A673 (cell line): ENCODE data around the gene RER1. TPM values are rescaled to one million over a fixed set of nuclear protein-coding genes. Genes with fewer than 3 reads are reported as not detected.

Experiments
- BruUV-seq: library from RNA; stranded (reverse); fragments of 400-500 nt; replicated peaks from 2 replicates; lab custom pipeline; 2021; lab: Mats Ljungman, UMichigan
- CTCF ChIA-PET: fragments of 300-600 bp; sonication (Branson Sonifier 250); formaldehyde crosslinking; loops from one replicate; lab custom pipeline; 2022; ENCODE audit warnings: antibody characterized with exemption; lab: Charles Lee
- POLR2A ChIA-PET: fragments of 300-600 bp; sonication (Branson Sonifier 250); formaldehyde crosslinking; loops from one replicate; lab custom pipeline; 2022; ENCODE audit warnings: antibody characterized with exemption; ENCODE audit not compliant: low non-redundant PET; lab: Charles Lee
- DNase-seq: peaks from one replicate; pipeline ENCODE4 v3.0.0-alpha.2; 2015; ENCODE audit warnings: low spot score
- H3K27ac ChIP-seq: fragments of 200-600 bp; sonication (generic); 2 replicates; pipeline ENCODE4 v1.5.1; 2016; ENCODE audit warnings: mixed run types, low read depth, mild to moderate bottlenecking, mixed read lengths, antibody characterized with exemption, low read length; ENCODE audit not compliant: poor library complexity, severe bottlenecking
- H3K27me3 ChIP-seq: fragments of 200-600 bp; sonication (generic); replicated peaks from 2 replicates; pipeline ENCODE4 v1.6.1; 2017; ENCODE audit warnings: mixed run types, low read depth, mild to moderate bottlenecking, mixed read lengths, antibody characterized with exemption, low read length; ENCODE audit not compliant: insufficient read depth, poor library complexity
- H3K36me3 ChIP-seq: fragments of 200-600 bp; sonication (generic); 2 replicates; pipeline ENCODE4 v1.6.1; 2016; ENCODE audit warnings: mixed run types, mild to moderate bottlenecking, mixed read lengths, antibody characterized with exemption, low read length; ENCODE audit not compliant: insufficient read depth, poor library complexity, severe bottlenecking
- H3K4me1 ChIP-seq: fragments of 200-600 bp; sonication (generic); 2 replicates; pipeline ENCODE4 v1.6.1; 2017; ENCODE audit warnings: mixed run types, mild to moderate bottlenecking, mixed read lengths, antibody characterized with exemption, low read length; ENCODE audit not compliant: insufficient read depth, poor library complexity, severe bottlenecking
- H3K4me3 ChIP-seq: fragments of 200-600 bp; sonication (generic); 2 replicates; pipeline ENCODE4 v1.5.1; 2016; ENCODE audit warnings: low read depth, mixed run types, mild to moderate bottlenecking, mixed read lengths, low read length; ENCODE audit not compliant: poor library complexity, severe bottlenecking
- H3K9me3 ChIP-seq: fragments of 200-600 bp; sonication (generic); 2 replicates; pipeline ENCODE4 v1.6.1; 2016; ENCODE audit warnings: mixed run types, low read depth, mild to moderate bottlenecking, mixed read lengths, antibody characterized with exemption, low read length; ENCODE audit not compliant: poor library complexity, severe bottlenecking
- CTCF ChIP-seq: fragments of 300-800, 200-600 bp; sonication (generic); conservative IDR thresholded peaks from 2 replicates; pipeline ENCODE4 v1.5.1; 2017; ENCODE audit warnings: low read depth, mild to moderate bottlenecking, antibody characterized with exemption, low read length, moderate library complexity, mixed read lengths
- EZH2 ChIP-seq: fragments of 200-600 bp; sonication (generic); IDR thresholded peaks from 2 replicates; pipeline ENCODE4 v1.6.1; 2017; ENCODE audit warnings: borderline replicate concordance, low read depth, mild to moderate bottlenecking, mixed read lengths, antibody characterized with exemption, low read length; ENCODE audit not compliant: poor library complexity, severe bottlenecking
- intact Hi-C: fragments of 100-400 bp; cut with micrococcal nuclease; formaldehyde crosslinking; loops from one replicate; pipeline ENCODE4 v1.10.0; 2022; ENCODE audit not compliant: unreplicated experiment
- total RNA-seq: library from RNA; stranded (reverse); gene quantifications from 2 replicates; pipeline ENCODE4 v1.2.3, GENCODE V29; 2021

Gene RER1
- total RNA-seq, 1 experiment from 2014 or later: 154 TPM

DNA sequence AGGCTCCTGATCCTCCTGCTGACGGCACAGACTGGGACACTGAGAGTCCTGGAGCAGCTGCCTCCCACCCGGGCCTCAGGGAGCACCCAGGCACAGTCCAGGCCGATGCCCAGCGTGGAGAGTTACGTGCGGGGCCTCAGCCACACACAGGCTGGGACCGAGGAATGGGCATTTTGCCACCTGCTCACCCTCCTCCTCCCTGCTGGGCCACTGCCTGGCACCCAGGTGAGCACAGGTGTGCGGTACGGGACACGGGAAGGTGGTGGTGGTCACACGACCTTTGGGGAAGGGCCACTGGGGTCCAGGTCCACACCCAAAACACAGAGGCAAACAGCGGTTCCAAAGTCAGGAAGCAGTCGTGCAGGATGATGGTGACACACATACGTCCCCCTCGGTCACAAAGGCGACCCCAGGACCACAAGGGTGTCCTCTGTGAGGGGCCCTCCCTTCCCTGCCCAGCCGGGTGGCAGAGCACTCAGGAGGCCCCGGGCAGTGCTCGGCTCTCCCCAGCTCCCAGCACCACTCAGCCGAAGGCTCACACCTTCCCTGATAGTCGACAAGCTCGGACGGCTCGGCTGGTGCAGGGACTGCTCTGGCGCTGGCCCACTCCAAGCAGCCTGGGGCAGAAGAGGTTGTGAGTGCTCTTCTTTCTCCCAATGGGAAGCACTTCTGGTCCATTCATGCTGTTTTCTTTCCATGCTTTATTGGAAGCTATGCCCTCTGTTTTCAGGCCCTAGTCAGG lies 14.5 kb upstream of the RER1 start:
- no peak overlapping the region for H3K4me3 ChIP-seq
- no peaks in the 10 kb centered on the region for H3K9me3 ChIP-seq
- ChIA-PET POLR2A (no interaction called here), CTCF (no interaction called here)
- H3K27ac ChIP-seq: no peak overlapping the region
- H3K36me3 ChIP-seq: no peaks in the 10 kb centered on the region
- no peaks in the 10 kb centered on the region for H3K4me1 ChIP-seq
- BruUV-seq: no TSS peak
- intact Hi-C loops: no loop called here
- no peaks in the 10 kb centered on the region for H3K27me3 ChIP-seq
- no peak for DNase-seq
- no peak for TF ChIP-seq EZH2
- TF ChIP-seq CTCF: no peak

GRCh38 chr1:2377751-2378440 lies 13.7 kb upstream of the RER1 start:
- H3K4me3 ChIP-seq: no peak overlapping the region
- BruUV-seq: no TSS peak
- no peak for DNase-seq
- no peaks in the 10 kb centered on the region for H3K36me3 ChIP-seq
- H3K4me1 ChIP-seq: no peaks in the 10 kb centered on the region
- POLR2A ChIA-PET: no interaction called here
- no peaks in the 10 kb centered on the region for H3K27me3 ChIP-seq
- CTCF ChIA-PET: interaction anchor here (0.8 kb wide), 1 partner anchor 183 kb away, joined by 3 read pairs; no protein-coding TSS in a partner anchor
- no peak overlapping the region for H3K27ac ChIP-seq
- intact Hi-C loops: no loop called here
- TF ChIP-seq EZH2 (no peak), CTCF (no peak)
- no peaks in the 10 kb centered on the region for H3K9me3 ChIP-seq

- Histone ChIP-seq H3K9me3 (no peaks in the 10 kb centered on the region), H3K4me1 (no peaks in the 10 kb centered on the region), H3K4me3 (no peak overlapping the region), H3K27me3 (no peaks in the 10 kb centered on the region), H3K27ac (no peak overlapping the region), H3K36me3 (no peaks in the 10 kb centered on the region)
- TF ChIP-seq EZH2: no peak
- no peak for TF ChIP-seq CTCF
- intact Hi-C loops: no loop called here
- POLR2A ChIA-PET: no interaction called here
- CTCF ChIA-PET: interaction anchor here (0.8 kb wide), 1 partner anchor 183 kb away, joined by 3 read pairs; no protein-coding TSS in a partner anchor
- BruUV-seq: no TSS peak
- no peak for DNase-seq
These were observed 13.2 kb upstream of the RER1 start for GRCh38 chr1:2378441-2378851.
